Measurements from ENCODE around the gene GRIK2. TPM values are rescaled to one million over a fixed set of nuclear protein-coding genes. Genes with fewer than 3 reads are reported as not detected.

The GRIK2 gene
- total RNA-seq, 1 donor from 2014 or later, result 0.11 TPM

GRCh38 chr6:101876431-101876830 is 482.9 kb downstream of the GRIK2 start:
- H3K27ac Mint-ChIP-seq, result no peak overlapping the region
- intact Hi-C loops (cut with micrococcal nuclease), result no loop called here
- no peaks in the 10 kb centered on the region for H3K36me3 Mint-ChIP-seq (ENCODE audit: low read depth)
- no peak for DNase-seq
- H3K27me3 Mint-ChIP-seq, result no peaks in the 10 kb centered on the region
- no peak overlapping the region for H3K4me3 Mint-ChIP-seq
- CTCF ChIA-PET, result no interaction called here
- TF ChIP-seq CTCF (IDR thresholded peaks at IDR 0.05), result no peak
- no peaks in the 10 kb centered on the region for H3K4me1 Mint-ChIP-seq
- ATAC-seq (ENCODE audit: low read depth), result no peak
- POLR2A ChIA-PET, result no interaction called here
- H3K9me3 Mint-ChIP-seq, result peaks cover 3% of the 10 kb centered on the region

GRCh38 chr6:101878554-101879276 is 485.2 kb downstream of the GRIK2 start:
- Mint-ChIP-seq H3K4me3 (no peak overlapping the region), H3K27ac (no peak overlapping the region), H3K36me3 (ENCODE audit: low read depth) (no peaks in the 10 kb centered on the region), H3K9me3 (peaks cover 3% of the 10 kb centered on the region), H3K4me1 (no peaks in the 10 kb centered on the region), H3K27me3 (no peaks in the 10 kb centered on the region)
- CTCF ChIA-PET, result no interaction called here
- no peak for TF ChIP-seq CTCF (IDR thresholded peaks at IDR 0.05)
- POLR2A ChIA-PET, result no interaction called here
- DNase-seq (no peak), ATAC-seq (ENCODE audit: low read depth) (no peak)
- intact Hi-C loops (cut with micrococcal nuclease), result no loop called here

GRCh38 chr6:101879782-101880181 is 486.3 kb downstream of the GRIK2 start:
- no peak for TF ChIP-seq CTCF (IDR thresholded peaks at IDR 0.05)
- no peak for DNase-seq
- Mint-ChIP-seq H3K9me3 (peaks cover 3% of the 10 kb centered on the region), H3K4me1 (no peaks in the 10 kb centered on the region), H3K4me3 (no peak overlapping the region), H3K27ac (no peak overlapping the region), H3K36me3 (ENCODE audit: low read depth) (no peaks in the 10 kb centered on the region), H3K27me3 (no peaks in the 10 kb centered on the region)
- ChIA-PET POLR2A (no interaction called here), CTCF (no interaction called here)
- no peak for ATAC-seq (ENCODE audit: low read depth)
- intact Hi-C loops (cut with micrococcal nuclease), result no loop called here

GRCh38 chr6:101883505-101883904 is 490.0 kb downstream of the GRIK2 start:
- ChIA-PET CTCF (no interaction called here), POLR2A (no interaction called here)
- Mint-ChIP-seq H3K4me3 (no peak overlapping the region), H3K36me3 (ENCODE audit: low read depth) (no peaks in the 10 kb centered on the region), H3K9me3 (peaks cover 3% of the 10 kb centered on the region), H3K27me3 (no peaks in the 10 kb centered on the region), H3K4me1 (no peaks in the 10 kb centered on the region), H3K27ac (no peak overlapping the region)
- no peak for DNase-seq
- no peak for ATAC-seq (ENCODE audit: low read depth)
- TF ChIP-seq CTCF (IDR thresholded peaks at IDR 0.05), result no peak
- intact Hi-C loops (cut with micrococcal nuclease), result no loop called here

GRCh38 chr6:101887532-101887931 is 494.0 kb downstream of the GRIK2 start:
- no peak for DNase-seq
- no peaks in the 10 kb centered on the region for H3K9me3 Mint-ChIP-seq
- H3K27ac Mint-ChIP-seq, result no peak overlapping the region
- ChIA-PET CTCF (no interaction called here), POLR2A (no interaction called here)
- TF ChIP-seq CTCF (IDR thresholded peaks at IDR 0.05), result no peak
- no peaks in the 10 kb centered on the region for H3K27me3 Mint-ChIP-seq
- no peaks in the 10 kb centered on the region for H3K4me1 Mint-ChIP-seq
- no peaks in the 10 kb centered on the region for H3K36me3 Mint-ChIP-seq (ENCODE audit: low read depth)
- H3K4me3 Mint-ChIP-seq, result no peak overlapping the region
- intact Hi-C loops (cut with micrococcal nuclease), result no loop called here
- no peak for ATAC-seq (ENCODE audit: low read depth)
